Panc1 (cell line): Measurements from ENCODE around the gene NT5C3A. TPM values are rescaled to one million over a fixed set of nuclear protein-coding genes. Genes with fewer than 3 reads are reported as not detected.

Source experiments
- ATAC-seq: fragments of 200-7000 bp; cut with Tn5 transposase; 2 replicates; pipeline ENCODE4 v1.9.1; 2020; ENCODE audit warnings: mild to moderate bottlenecking, moderate library complexity
- BruUV-seq: library from RNA; stranded (reverse); fragments of 400-500 nt; replicated peaks from 2 replicates; lab custom pipeline; 2021; lab: Mats Ljungman, UMichigan
- CTCF ChIA-PET: fragments of 300-600 bp; sonication (Branson Sonifier 250); formaldehyde crosslinking; loops from one replicate; lab custom pipeline; 2022; ENCODE audit warnings: antibody characterized with exemption; lab: Charles Lee
- POLR2A ChIA-PET: fragments of 300-600 bp; sonication (Branson Sonifier 250); formaldehyde crosslinking; loops from one replicate; lab custom pipeline; 2022; ENCODE audit warnings: antibody characterized with exemption; lab: Charles Lee
- DNase-seq: peaks from one replicate; pipeline ENCODE4 v3.0.0-alpha.2; 2010; ENCODE audit warnings: low read depth, low spot score
- H3K27ac ChIP-seq: 2 replicates; pipeline ENCODE4 v1.5.1; 2011; ENCODE audit warnings: mild to moderate bottlenecking, low read length, inconsistent platforms
- H3K27me3 ChIP-seq: fragments of 200-500 bp; sonication (Bioruptor generic); 2 replicates; pipeline ENCODE4 v1.6.0; 2014; ENCODE audit warnings: low read length, inconsistent platforms; ENCODE audit not compliant: control insufficient read depth, insufficient read depth
- H3K36me3 ChIP-seq: fragments of 200-500 bp; sonication (Bioruptor generic); 2 replicates; pipeline ENCODE4 v1.5.1; 2014; ENCODE audit warnings: inconsistent platforms, mild to moderate bottlenecking, low read length, moderate library complexity; ENCODE audit not compliant: control insufficient read depth, insufficient read depth
- H3K4me1 ChIP-seq: 2 replicates; pipeline ENCODE4 v1.5.1; 2011; ENCODE audit warnings: inconsistent platforms, mild to moderate bottlenecking, low read length, moderate library complexity; ENCODE audit not compliant: control insufficient read depth, insufficient read depth
- H3K4me3 ChIP-seq, 2 experiments: 2 replicates each; pipeline ENCODE4 v1.5.1; 2011 to 2012; ENCODE audit warnings: low read depth in 2 of 2, low read length in 2 of 2, mild to moderate bottlenecking in 2 of 2, inconsistent platforms in 1 of 2, moderate library complexity in 1 of 2
- H3K9me3 ChIP-seq: fragments of 200-500 bp; sonication (Bioruptor generic); 2 replicates; pipeline ENCODE4 v1.5.1; 2014; ENCODE audit warnings: low read depth, mild to moderate bottlenecking, inconsistent platforms, low read length, moderate library complexity; ENCODE audit not compliant: control insufficient read depth, insufficient read depth
- POLR2AphosphoS5 ChIP-seq: IDR thresholded peaks from 2 replicates; pipeline ENCODE4 v1.6.1; 2012; ENCODE audit warnings: mild to moderate bottlenecking, low read depth, low read length, moderate library complexity
- SIN3A ChIP-seq: IDR thresholded peaks from 2 replicates; pipeline ENCODE4 v1.6.1; 2012; ENCODE audit warnings: low read depth, mild to moderate bottlenecking, low read length, moderate library complexity, borderline replicate concordance; ENCODE audit not compliant: insufficient read depth
- TCF7L2 ChIP-seq: IDR thresholded peaks from 2 replicates; pipeline ENCODE4 v1.6.1; 2011; ENCODE audit warnings: mild to moderate bottlenecking, low read depth, low read length, inconsistent platforms
- in situ Hi-C: cut with HindIII; loops from 2 replicates; pipeline ENCODE4 v1.10.0; 2016; ENCODE audit warnings: low sequenced_read_pairs, low pct_unique_long_range_greater_than_20kb
- intact Hi-C: fragments of 100-400 bp; cut with micrococcal nuclease; formaldehyde crosslinking; loops from one replicate; pipeline ENCODE4 v1.10.0; 2022; ENCODE audit not compliant: unreplicated experiment
- total RNA-seq: library from RNA; stranded (reverse); gene quantifications from one replicate; pipeline ENCODE4 v1.2.1, GENCODE V29; 2021; ENCODE audit not compliant: unreplicated experiment
- TF ChIP-seq, protein P1 (sequence below): fragments of 450-650 bp; IDR thresholded peaks from 2 replicates; pipeline ENCODE4 v1.5.1; 2017; ENCODE audit warnings: mild to moderate bottlenecking
- TF ChIP-seq, protein P2 (sequence below), 2 experiments: IDR thresholded peaks; 2 replicates each; pipeline ENCODE4 v1.6.1; 2011 to 2012; ENCODE audit warnings: low read depth in 2 of 2, control low read depth in 1 of 2, low read length in 1 of 2, mild to moderate bottlenecking in 1 of 2, moderate library complexity in 1 of 2; ENCODE audit not compliant: insufficient read depth in 1 of 2

The NT5C3A gene
- total RNA-seq, 1 experiment from 2014 or later, result 29.1 TPM

DNA sequence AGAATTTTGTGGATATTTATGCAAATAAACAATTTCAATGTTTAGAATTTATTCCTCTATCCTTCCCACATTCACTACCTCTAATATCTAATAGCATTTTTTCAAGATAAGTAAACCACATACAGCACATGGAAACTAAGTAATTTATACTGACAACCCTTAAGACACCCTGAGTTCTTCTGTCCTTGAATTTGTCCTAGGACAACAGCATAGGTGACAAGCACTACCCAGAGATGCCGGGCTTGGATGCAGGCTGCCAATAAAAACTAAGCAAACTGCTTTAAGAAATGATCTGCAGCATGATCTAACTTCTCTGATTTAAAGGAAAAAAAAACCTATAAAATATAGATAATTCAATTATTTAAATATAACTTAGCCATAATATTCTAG lies 22.7 kb downstream of the NT5C3A start:
- DNase-seq (no peak), ATAC-seq (no peak)
- POLR2A ChIA-PET, result no interaction called here
- CTCF ChIA-PET, result no interaction called here
- H3K4me1 ChIP-seq, result peaks cover 49% of the 10 kb centered on the region
- intact Hi-C loops, result loop anchor here (10.0 kb wide), 1 partner anchor 85 kb away; the partner anchor contains the start of gene FKBP9
- H3K27me3 ChIP-seq, result no peaks in the 10 kb centered on the region
- in situ Hi-C loops, result no loop called here
- no TSS peak for BruUV-seq
- H3K36me3 ChIP-seq, result no peaks in the 10 kb centered on the region
- peak overlapping the region; percentile 55 for H3K27ac ChIP-seq
- peak overlapping the region; percentile 32 to 35 for H3K4me3 ChIP-seq
- no peaks in the 10 kb centered on the region for H3K9me3 ChIP-seq
- TF ChIP-seq TCF7L2, result no peak
- TF ChIP-seq, protein P1, sequence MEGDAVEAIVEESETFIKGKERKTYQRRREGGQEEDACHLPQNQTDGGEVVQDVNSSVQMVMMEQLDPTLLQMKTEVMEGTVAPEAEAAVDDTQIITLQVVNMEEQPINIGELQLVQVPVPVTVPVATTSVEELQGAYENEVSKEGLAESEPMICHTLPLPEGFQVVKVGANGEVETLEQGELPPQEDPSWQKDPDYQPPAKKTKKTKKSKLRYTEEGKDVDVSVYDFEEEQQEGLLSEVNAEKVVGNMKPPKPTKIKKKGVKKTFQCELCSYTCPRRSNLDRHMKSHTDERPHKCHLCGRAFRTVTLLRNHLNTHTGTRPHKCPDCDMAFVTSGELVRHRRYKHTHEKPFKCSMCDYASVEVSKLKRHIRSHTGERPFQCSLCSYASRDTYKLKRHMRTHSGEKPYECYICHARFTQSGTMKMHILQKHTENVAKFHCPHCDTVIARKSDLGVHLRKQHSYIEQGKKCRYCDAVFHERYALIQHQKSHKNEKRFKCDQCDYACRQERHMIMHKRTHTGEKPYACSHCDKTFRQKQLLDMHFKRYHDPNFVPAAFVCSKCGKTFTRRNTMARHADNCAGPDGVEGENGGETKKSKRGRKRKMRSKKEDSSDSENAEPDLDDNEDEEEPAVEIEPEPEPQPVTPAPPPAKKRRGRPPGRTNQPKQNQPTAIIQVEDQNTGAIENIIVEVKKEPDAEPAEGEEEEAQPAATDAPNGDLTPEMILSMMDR, result no peak
- no peak for TF ChIP-seq POLR2AphosphoS5
- TF ChIP-seq, protein P2, sequence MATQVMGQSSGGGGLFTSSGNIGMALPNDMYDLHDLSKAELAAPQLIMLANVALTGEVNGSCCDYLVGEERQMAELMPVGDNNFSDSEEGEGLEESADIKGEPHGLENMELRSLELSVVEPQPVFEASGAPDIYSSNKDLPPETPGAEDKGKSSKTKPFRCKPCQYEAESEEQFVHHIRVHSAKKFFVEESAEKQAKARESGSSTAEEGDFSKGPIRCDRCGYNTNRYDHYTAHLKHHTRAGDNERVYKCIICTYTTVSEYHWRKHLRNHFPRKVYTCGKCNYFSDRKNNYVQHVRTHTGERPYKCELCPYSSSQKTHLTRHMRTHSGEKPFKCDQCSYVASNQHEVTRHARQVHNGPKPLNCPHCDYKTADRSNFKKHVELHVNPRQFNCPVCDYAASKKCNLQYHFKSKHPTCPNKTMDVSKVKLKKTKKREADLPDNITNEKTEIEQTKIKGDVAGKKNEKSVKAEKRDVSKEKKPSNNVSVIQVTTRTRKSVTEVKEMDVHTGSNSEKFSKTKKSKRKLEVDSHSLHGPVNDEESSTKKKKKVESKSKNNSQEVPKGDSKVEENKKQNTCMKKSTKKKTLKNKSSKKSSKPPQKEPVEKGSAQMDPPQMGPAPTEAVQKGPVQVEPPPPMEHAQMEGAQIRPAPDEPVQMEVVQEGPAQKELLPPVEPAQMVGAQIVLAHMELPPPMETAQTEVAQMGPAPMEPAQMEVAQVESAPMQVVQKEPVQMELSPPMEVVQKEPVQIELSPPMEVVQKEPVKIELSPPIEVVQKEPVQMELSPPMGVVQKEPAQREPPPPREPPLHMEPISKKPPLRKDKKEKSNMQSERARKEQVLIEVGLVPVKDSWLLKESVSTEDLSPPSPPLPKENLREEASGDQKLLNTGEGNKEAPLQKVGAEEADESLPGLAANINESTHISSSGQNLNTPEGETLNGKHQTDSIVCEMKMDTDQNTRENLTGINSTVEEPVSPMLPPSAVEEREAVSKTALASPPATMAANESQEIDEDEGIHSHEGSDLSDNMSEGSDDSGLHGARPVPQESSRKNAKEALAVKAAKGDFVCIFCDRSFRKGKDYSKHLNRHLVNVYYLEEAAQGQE (IDR thresholded peaks at IDR 0.05; ENCODE audit: insufficient read depth in 1 of 2, low read depth in 2 of 2, low read length in 1 of 2), result no peak
- TF ChIP-seq SIN3A, result no peak

DNA sequence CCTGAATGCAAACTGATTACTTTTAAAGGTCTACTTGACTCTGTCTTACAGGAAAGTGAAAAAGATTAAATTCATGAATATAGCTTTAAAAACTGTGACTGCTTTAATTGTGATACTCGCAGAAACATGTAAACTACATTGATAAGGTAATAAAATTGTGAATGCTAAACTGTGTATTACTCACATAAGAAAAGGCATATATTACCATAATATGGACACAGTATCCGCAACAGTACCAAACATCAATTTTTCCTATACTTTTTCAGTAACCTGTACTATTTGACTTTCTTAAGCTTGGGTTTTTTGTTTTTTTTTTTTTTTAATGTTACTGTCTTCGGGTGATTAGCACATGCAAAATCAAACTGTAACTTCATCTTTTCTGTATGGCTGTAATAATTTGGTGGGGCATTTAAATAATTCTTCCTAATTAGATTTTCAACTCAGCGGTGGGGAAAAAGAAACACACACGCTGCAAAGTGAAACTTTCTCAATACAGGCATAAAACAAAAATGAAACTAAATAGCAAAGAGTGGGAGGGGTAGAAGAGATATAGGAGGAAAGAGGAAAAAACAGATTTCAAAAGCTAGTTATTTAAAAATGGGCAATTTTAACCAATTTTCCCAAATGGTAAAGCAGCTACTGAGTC lies 23.2 kb downstream of the NT5C3A start:
- Histone ChIP-seq H3K4me1 (peaks cover 44% of the 10 kb centered on the region), H3K27me3 (no peaks in the 10 kb centered on the region), H3K27ac (peak overlapping the region; percentile 55), H3K4me3 (peak overlapping the region; percentile 32 to 35; a peak in 3 of 4 replicates), H3K36me3 (no peaks in the 10 kb centered on the region), H3K9me3 (no peaks in the 10 kb centered on the region)
- TF ChIP-seq SIN3A (no peak), POLR2AphosphoS5 (no peak), TCF7L2 (no peak)
- TF ChIP-seq, protein P1, result no peak
- TF ChIP-seq, protein P2 (IDR thresholded peaks at IDR 0.05; ENCODE audit: insufficient read depth in 1 of 2, low read depth in 2 of 2, low read length in 1 of 2), result no peak
- BruUV-seq, result no TSS peak
- in situ Hi-C loops (no loop called here), intact Hi-C loops (no loop called here)
- DNase-seq, result no peak
- POLR2A ChIA-PET, result interaction anchor here (0.5 kb wide), 1 partner anchor 11 kb away, joined by 3 read pairs; no protein-coding TSS in a partner anchor
- ATAC-seq, result no peak
- CTCF ChIA-PET, result interaction anchor here (0.6 kb wide), 1 partner anchor 94 kb away, joined by 3 read pairs; no protein-coding TSS in a partner anchor
